CD4-positive, alpha-beta T cell treated with Interleukin-6 for 4 hours (primary cell): ENCODE measurements around the gene GLT1D1.
"Not testable (repeated sequence)": the region's sequence is repeated elsewhere in the genome, so short reads cannot be mapped to it uniquely, and the experiment has no call there.

ENCODE experiments used
- DNase-seq: peaks from one replicate; pipeline ENCODE4 v3.0.0-alpha.2; 2020; ENCODE audit warnings: mixed read lengths

The GLT1D1 gene

GRCh38 chr12:128852885-128853599 lies at the start of gene GLT1D1:
Gene GLT1D1 (plus strand): TSS chr12:128853478. CDS start chr12:128853582, 104 bp downstream.
- DNase-seq, result no peak

DNA sequence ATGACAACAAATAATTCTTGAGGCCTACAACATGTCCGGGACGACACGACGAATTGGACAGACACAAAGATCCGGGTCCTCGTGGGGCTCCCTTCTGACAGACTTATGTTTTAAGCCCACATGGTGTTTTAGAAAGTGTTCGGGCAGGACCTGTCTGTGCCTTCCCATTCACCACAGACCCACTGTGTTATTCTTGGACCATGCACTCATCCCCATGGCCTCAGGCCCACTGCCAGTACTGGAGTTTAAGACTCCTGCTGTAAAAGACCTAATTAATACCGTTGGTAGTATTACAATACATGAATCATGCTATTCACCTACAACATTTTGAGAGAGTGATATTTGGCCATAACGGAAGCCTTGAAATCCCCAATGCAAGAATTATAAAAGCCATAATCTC lies 49.5 kb upstream of the GLT1D1 start:
- no peak for DNase-seq

DNA sequence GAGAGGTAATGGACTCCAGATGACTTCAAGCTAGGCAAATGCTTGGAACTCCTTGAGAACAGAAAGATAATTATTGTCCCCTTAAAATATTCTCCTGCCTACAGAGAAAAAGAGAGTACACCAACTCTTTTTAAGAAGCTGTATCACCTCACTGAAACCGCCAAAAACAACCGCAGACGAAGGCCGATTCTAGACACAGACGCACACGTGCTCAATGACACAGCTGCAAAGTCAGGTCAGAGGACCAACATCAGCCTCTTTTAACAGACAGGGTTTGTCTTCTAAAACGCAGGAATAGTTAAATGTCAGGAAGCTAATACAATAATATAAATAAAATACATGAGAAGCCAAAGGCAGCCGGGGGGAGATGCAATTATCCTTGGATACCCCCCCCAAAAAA lies 48.5 kb upstream of the GLT1D1 start:
- no peak for DNase-seq

DNA sequence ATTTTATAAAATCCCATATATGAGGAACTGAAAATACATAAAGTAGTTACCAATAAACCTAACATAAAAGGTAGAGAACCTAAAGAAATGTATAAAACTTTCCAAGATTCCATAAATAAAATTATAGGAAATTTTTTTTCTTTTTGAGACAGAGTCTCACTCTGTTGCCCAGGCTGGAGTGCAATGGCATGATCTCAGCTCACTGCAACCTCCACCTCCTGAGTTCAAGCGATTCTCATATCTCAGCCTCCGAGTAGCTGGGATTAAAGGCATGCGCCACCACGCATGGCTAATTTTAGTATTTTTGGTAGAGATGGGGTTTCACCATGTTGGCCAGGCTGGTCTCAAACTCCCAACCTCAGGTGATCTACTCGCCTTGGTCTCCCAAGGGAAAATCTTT lies 47.9 kb upstream of the GLT1D1 start:
- DNase-seq, result not testable (repeated sequence)

- DNase-seq, result no peak
Measured at GRCh38 chr12:128806573-128806972, 46.7 kb upstream of the GLT1D1 start.

DNA sequence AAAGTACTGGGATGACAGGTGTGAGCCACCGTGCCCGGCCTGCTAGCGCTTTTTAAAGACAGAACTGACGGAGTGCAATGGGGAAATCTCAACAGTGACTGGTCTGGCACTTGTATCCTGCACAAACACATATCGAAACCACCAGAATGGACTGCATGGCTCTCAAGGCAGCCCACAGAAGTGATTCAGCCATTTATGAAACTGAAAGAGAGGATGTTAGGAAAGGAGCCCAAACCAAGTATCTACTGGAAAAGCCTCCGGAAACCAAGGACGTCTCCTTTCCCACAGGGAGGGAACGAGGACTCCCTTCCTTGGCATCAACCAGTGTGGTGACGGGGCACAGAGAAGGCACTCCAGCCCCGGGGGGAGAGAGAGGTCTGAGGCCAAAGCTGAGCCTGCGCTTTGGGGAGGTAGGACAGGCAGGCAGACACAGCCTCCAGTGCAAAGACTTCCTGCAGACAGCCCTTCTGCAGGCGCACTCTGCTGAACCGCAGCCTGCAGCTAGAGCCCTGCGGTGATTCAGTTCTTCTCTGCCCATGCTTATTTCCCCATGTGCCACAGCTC lies 46.0 kb upstream of the GLT1D1 start:
- no peak for DNase-seq

GRCh38 chr12:128808651-128809050 lies 44.6 kb upstream of the GLT1D1 start:
- DNase-seq, result no peak

- no peak for DNase-seq
Measured at GRCh38 chr12:128810182-128811127, 42.8 kb upstream of the GLT1D1 start.

DNA sequence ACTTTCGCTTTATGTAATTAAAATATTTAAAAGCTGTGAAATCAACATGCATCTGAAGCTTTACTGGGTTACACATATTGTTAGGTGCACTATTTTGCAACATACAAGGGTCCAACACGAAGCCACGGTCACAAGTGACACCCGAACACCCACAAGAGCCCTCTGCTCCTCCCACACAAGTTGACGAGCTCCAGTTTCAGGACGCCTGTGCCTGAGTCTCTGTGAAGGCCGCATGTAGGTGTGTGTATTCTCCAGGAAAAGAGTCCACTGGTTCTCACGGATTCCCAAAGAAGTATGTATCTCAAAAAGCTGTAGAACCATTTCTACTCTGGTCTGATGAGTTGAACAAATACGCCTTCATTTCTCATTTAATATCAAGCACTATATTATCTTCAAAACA lies 41.5 kb upstream of the GLT1D1 start:
- DNase-seq, result no peak

GRCh38 chr12:128813392-128813791 lies 39.9 kb upstream of the GLT1D1 start:
- no peak for DNase-seq

DNA sequence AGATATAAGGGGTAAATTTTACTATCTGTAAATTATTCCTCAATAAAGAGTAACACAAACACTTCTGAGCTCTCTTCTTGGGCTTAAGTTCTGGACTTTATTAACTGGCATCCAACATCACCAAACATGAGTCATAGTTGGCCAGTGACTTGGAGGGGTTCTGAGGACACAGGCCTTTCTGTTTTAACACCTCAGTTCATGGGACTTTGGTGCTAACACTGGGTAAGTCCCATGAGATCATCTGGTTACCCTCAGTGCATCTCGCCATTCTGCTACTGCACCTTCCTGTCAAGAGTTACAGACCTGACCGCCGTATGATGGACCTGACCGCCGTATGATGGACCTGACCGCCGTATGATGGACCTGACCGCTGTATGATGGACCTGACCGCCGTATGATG lies 39.4 kb upstream of the GLT1D1 start:
- no peak for DNase-seq

DNA sequence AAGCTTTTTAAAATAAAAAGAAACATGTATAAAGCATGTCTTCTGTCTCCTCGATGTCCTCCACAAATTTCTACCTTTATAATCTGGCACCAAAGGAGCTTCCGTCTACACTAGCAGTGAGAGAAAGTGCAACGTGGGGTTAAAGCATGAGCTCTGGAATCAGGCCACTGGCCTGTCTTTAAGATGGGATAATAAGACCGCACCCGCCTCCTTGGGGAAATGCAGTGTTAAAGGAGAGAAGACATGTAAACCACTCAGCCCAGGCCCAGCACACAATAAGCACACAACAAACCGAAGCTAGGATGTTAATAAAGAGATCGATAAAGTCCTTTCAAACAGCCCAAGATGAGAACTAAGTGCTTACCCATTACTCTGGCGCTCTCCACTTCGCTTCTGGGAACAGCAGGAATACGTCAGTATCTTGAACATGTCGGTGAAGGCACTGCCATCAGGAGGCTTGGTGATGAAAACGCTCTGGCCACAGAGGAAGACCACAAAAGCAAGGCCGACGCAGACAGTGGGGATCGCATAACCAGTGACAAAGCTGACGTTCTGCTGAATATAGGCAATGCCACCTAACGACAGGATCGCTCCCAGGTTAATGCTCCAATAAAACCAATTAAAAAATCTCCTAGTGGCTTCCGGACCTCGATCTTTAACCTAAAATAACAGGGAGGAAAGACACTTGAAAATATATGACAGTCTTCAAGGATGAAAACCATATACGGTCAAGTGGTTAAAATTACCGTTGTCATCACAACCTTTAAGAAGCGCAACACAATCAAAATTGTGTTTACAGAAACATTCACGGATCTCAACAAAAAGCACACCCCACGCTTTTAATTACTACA lies 38.6 kb upstream of the GLT1D1 start:
- DNase-seq, result no peak

DNA sequence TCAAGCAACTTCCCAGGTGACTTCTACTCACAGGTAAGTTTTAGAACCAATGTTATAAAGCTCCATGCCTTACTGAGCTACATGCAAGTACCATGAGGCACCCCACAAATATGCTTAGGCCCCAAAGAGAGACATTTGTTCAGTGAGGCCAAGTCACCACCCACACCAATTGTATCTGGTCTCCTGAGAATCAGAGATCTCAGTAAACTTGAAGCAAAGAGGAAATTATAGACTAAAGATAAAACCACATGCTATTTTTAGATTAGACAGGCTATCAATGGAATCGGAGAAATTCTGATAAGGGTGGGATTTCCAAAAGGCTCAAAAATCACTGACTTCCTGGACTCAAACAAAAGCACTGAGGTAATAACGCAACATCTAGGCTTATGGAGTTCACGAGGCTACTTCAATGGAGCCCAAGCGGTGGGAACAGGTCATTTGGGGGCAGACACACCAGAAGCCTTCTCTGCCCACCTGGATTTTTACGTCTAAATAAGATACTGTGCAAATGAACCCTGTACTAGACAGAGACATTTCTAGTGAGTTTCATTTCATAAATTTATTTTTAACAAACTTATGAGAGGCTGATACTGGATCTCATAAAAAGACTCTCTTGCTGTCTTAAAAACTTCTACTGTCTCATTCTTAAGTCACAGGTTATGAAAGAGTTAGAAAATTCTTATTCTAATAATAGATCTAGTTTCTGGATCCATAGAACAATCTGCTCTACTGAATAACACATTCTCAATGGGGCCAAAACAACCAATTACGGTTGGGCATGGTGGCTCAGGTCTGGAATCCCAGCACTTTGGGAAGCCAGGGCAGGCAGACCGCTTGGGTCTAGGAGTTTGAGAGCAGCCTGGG lies 37.3 kb upstream of the GLT1D1 start:
- no peak for DNase-seq

- DNase-seq, result no peak
Measured at GRCh38 chr12:128816643-128816920, 36.7 kb upstream of the GLT1D1 start.

DNA sequence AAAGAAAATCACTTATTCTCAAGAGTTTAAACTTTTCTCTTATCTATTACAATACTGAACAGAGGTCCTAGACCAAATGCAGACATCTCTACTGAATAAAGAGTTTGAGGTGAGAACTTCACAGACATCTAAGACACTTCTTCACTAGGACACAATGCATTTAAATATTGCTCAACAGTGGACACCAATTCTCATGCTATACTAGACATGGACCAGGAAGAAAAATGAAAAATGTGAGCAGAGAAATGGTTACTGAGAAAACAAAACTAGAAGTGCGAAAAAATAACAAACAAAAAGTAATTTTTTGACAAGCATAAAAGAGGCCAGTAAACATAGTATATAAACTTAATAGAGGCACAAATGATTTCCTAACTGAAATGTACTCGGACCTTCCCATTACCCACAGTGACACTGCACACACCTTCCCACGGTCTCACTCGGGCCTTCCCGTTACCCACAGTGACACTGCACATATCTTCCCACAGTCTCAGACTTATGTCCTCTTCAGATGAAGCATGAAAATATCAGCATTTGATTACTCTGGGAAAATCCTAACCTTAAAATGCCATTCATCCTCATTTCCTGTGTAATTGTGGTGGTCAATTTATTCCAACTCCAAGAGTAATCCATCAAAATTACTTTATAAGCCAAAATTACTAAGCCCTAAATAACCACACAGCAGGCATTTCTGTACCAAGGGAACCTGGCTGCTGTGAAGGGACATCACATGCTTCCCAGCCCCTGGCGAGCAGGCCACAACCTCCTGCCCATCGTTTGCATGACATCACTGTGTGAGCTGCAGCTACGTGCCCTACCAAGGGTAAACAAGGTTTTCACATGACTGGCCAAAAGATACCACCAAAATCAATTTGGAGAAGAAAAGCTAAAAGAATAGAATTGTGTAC lies 35.9 kb upstream of the GLT1D1 start:
- DNase-seq, result no peak

- DNase-seq, result no peak
Measured at GRCh38 chr12:128818065-128819022, 34.9 kb upstream of the GLT1D1 start.

DNA sequence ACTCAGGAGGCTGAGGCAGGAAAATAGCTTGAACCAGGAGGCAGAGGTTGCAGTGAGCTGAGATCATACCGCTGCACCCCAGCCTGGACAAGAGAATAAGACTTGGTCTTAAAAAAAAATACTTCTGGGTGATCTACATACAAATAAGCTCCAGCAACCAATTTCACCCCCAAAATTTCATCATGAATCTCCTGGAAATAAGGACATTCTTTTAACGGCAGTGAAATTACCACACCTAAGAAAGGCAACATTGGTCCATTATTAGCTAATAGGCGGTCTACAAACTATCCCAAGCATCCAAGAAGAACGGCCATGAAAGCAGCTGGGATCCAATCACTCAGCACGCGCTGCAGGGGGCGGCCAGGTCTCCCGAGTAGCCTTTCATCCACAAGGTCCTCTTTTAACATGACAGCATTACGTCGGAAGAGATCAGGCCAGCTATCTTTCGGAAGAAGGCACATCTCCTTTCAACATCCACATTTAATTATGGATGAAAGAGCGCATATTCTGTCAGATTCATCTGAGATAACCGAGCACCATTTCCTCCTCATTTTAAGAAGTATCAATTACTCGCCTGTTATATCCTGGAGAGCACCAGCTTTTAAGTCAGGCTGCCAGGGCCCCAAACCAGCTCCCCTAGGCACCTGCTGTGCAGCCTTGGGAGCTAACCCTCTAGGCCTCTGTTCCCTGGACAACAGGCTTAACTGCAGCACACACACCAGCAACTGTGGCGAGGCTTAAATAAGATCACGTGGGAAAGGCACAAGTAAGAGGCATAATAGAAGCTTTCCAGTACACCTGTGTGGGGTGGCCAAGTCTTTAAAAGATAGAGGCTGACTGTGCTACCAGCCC lies 33.8 kb upstream of the GLT1D1 start:
- no peak for DNase-seq

GRCh38 chr12:128820253-128820652 lies 33.0 kb upstream of the GLT1D1 start:
- no peak for DNase-seq
